ENCODE results near the gene JSRP1.
A peak's percentile ranks its signal among the peaks of the same experiment; 100 is the strongest.
"Not testable (repeated sequence)": the region's sequence is repeated elsewhere in the genome, so short reads cannot be mapped to it uniquely, and the experiment has no call there.

JSRP1 gene

GRCh38 chr19:2282062-2282861, 26.0 kb upstream of the JSRP1 start, which contains the start of gene PEAK3:
Gene PEAK3 (minus strand): TSS chr19:2282175. CDS start chr19:2280931, 1,244 bp downstream.
- DNase-seq: no peak

- not testable (repeated sequence) for DNase-seq
These were observed 25.2 kb upstream of the JSRP1 start for GRCh38 chr19:2281265-2282061.

- DNase-seq: no peak
These were observed 24.5 kb upstream of the JSRP1 start for GRCh38 chr19:2280633-2281264.

GRCh38 chr19:2278459-2279158, 22.4 kb upstream of the JSRP1 start:
- DNase-seq: no peak

- no peak for DNase-seq
These were observed 20.9 kb upstream of the JSRP1 start for GRCh38 chr19:2277138-2277537.

- no peak for DNase-seq
These were observed 20.3 kb upstream of the JSRP1 start for GRCh38 chr19:2276429-2276986.

- DNase-seq: no peak
These were observed 19.6 kb upstream of the JSRP1 start for GRCh38 chr19:2275588-2276428.

GRCh38 chr19:2274931-2275535, 18.8 kb upstream of the JSRP1 start:
- DNase-seq: no peak

- DNase-seq: no peak
These were observed 18.0 kb upstream of the JSRP1 start for GRCh38 chr19:2274185-2274711.

- peak; percentile 60 to 68 (median 64) for DNase-seq
These were observed 17.4 kb upstream of the JSRP1 start for GRCh38 chr19:2273356-2274184.

- no peak for DNase-seq
These were observed 15.3 kb upstream of the JSRP1 start for GRCh38 chr19:2271234-2272103.

- DNase-seq: peak; percentile 45 to 58 (median 52)
These were observed 14.4 kb upstream of the JSRP1 start for GRCh38 chr19:2270423-2271233.

GRCh38 chr19:2270157-2270422, 13.9 kb upstream of the JSRP1 start:
- no peak for DNase-seq

- DNase-seq: peak; percentile 98 to 99 (median 98)
These were observed 13.3 kb upstream of the JSRP1 start for GRCh38 chr19:2269244-2270156.

GRCh38 chr19:2268861-2269243, 12.6 kb upstream of the JSRP1 start:
- no peak for DNase-seq

GRCh38 chr19:2268480-2268830, 12.2 kb upstream of the JSRP1 start:
- DNase-seq: no peak
